ENCODE results near the gene CFAP58. TPM values are rescaled to one million over a fixed set of nuclear protein-coding genes. Genes with fewer than 3 reads are reported as not detected.

The CFAP58 gene
- total and polyA plus RNA-seq, 4 donors: 0.01 to 0.09 (median 0.08) TPM; not detected in 1

GRCh38 chr10:104434601-104435000 lies 81.0 kb downstream of the CFAP58 start:
- TF ChIP-seq FOXA1 (IDR thresholded peaks at IDR 0.05): no peak
- no peak for TF ChIP-seq EGR1 (IDR thresholded peaks at IDR 0.05; ENCODE audit: low read depth in 2 of 2)
- Histone ChIP-seq H3K9ac (ENCODE audit: low read depth in 1 of 2, low read length in 2 of 2) (no peak overlapping the region), H3K27ac (ENCODE audit: low read depth in 1 of 2, low read length in 2 of 2) (no peak overlapping the region), H3K27me3 (ENCODE audit: control insufficient read depth in 4 of 4, insufficient read depth in 4 of 4, low read length in 3 of 4) (peaks cover 0 to 2% (median 0%) of the 10 kb centered on the region in 4 donors), H3K9me3 (ENCODE audit: control insufficient read depth in 4 of 4, low read length in 3 of 4) (no peaks in the 10 kb centered on the region), H3K4me1 (ENCODE audit: control insufficient read depth in 4 of 4, insufficient read depth in 4 of 4, low read length in 3 of 4) (no peaks in the 10 kb centered on the region), H3K36me3 (ENCODE audit: control insufficient read depth in 4 of 4, insufficient read depth in 3 of 4, low read depth in 1 of 4, low read length in 3 of 4) (no peaks in the 10 kb centered on the region), H3K4me3 (ENCODE audit: low read depth in 1 of 3, low read length in 3 of 3) (no peak overlapping the region)
- DNase-seq (ENCODE audit: low spot score): no peak
- WGBS: 55% methylated on average over 1 of the region's 1 CpG

GRCh38 chr10:104435822-104436221 lies 82.2 kb downstream of the CFAP58 start:
- H3K9ac ChIP-seq (ENCODE audit: low read depth in 1 of 2, low read length in 2 of 2): no peak overlapping the region
- 74% methylated on average over 2 of the region's 2 CpGs for WGBS
- H3K4me3 ChIP-seq (ENCODE audit: low read depth in 1 of 3, low read length in 3 of 3): no peak overlapping the region
- no peaks in the 10 kb centered on the region for H3K9me3 ChIP-seq (ENCODE audit: control insufficient read depth in 4 of 4, low read length in 3 of 4)
- no peak for DNase-seq (ENCODE audit: low spot score)
- TF ChIP-seq ZBTB33 (IDR thresholded peaks at IDR 0.05): no peak
- no peak for TF ChIP-seq SP1 (IDR thresholded peaks at IDR 0.05)
- no peak for TF ChIP-seq RXRA (IDR thresholded peaks at IDR 0.05)
- TF ChIP-seq HNF4A (conservative IDR thresholded peaks at IDR 0.05): no peak
- TF ChIP-seq ATF3 (IDR thresholded peaks at IDR 0.05): no peak
- TF ChIP-seq FOXA1 (IDR thresholded peaks at IDR 0.05): no peak
- no peak for TF ChIP-seq JUND (IDR thresholded peaks at IDR 0.05)
- no peak for TF ChIP-seq NR2F2 (IDR thresholded peaks at IDR 0.05)
- TF ChIP-seq EGR1 (IDR thresholded peaks at IDR 0.05; ENCODE audit: low read depth in 2 of 2): no peak
- TF ChIP-seq RAD21 (IDR thresholded peaks at IDR 0.05): no peak
- TF ChIP-seq MAX (IDR thresholded peaks at IDR 0.05): no peak
- TF ChIP-seq GABPA (IDR thresholded peaks at IDR 0.05 in 1 of 2, conservative IDR thresholded peaks at IDR 0.05 in 1 of 2): no peak
- no peak for TF ChIP-seq CTCF (IDR thresholded peaks at IDR 0.05; ENCODE audit: low read depth, low read length, missing input control)
- no peak for TF ChIP-seq TAF1 (conservative IDR thresholded peaks at IDR 0.05)
- no peak for TF ChIP-seq REST (IDR thresholded peaks at IDR 0.05)
- no peak overlapping the region for H3K27ac ChIP-seq (ENCODE audit: low read depth in 1 of 2, low read length in 2 of 2)
- H3K36me3 ChIP-seq (ENCODE audit: control insufficient read depth in 4 of 4, insufficient read depth in 3 of 4, low read depth in 1 of 4, low read length in 3 of 4): no peaks in the 10 kb centered on the region
- H3K4me1 ChIP-seq (ENCODE audit: control insufficient read depth in 4 of 4, insufficient read depth in 4 of 4, low read length in 3 of 4): no peaks in the 10 kb centered on the region
- H3K27me3 ChIP-seq (ENCODE audit: control insufficient read depth in 4 of 4, insufficient read depth in 4 of 4, low read length in 3 of 4): peaks cover 0 to 2% (median 0%) of the 10 kb centered on the region in 4 donors

Data from liver (tissue), 9 donors.